Activated T-helper 1 cell treated with anti-CD3 and anti-CD28 coated beads, Interleukin-2, amount 50 U/mL, for 16 hours (primary cell): ENCODE data around the gene CMPK2.

ENCODE experiments used
- DNase-seq, 2 donors: peaks; one replicate each; pipeline ENCODE4 v3.0.0-alpha.2; 2020; ENCODE audit warnings: low read depth in 1 of 2, low spot score in 1 of 2

Gene CMPK2

DNA sequence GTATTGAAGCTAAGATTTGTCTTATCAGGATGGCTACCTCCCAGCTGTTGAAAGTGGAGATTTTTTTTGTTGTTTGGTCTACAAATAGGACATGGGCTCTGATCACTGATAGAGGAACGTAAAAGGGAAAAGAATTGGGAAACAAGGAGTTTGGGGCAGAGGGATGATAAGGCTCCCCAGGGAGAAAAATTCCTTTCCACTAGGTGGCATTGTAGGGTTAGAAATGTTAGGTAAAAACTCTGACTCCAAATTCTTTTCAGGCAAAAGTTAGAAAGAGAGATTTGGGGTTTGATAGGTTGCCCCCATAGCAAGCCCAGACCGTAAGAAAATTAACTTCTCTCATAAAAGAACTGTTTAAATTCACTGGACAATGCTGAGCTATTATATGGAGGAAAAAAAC is 19.8 kb downstream of the CMPK2 start:
- DNase-seq: no peak

DNA sequence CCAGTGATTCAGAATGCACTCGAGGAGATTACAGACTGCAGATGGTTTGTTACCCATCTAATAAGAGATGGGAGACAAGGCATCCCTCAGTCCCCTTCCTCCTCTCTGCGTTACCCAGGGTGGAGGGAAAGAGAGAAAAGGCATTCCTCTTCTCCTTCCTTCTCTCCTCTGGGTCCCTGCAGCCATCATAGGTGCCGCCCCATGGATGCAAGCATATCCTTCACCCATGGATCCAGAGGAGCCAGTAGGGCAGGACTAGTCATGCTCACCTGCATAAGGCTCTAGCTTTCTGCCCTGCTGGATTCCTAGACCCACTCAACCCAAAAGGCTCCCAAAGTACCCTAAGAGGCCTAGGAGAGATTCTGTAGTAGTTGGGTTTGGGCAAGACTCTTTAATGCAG is 20.4 kb downstream of the CMPK2 start:
- DNase-seq: no peak

DNA sequence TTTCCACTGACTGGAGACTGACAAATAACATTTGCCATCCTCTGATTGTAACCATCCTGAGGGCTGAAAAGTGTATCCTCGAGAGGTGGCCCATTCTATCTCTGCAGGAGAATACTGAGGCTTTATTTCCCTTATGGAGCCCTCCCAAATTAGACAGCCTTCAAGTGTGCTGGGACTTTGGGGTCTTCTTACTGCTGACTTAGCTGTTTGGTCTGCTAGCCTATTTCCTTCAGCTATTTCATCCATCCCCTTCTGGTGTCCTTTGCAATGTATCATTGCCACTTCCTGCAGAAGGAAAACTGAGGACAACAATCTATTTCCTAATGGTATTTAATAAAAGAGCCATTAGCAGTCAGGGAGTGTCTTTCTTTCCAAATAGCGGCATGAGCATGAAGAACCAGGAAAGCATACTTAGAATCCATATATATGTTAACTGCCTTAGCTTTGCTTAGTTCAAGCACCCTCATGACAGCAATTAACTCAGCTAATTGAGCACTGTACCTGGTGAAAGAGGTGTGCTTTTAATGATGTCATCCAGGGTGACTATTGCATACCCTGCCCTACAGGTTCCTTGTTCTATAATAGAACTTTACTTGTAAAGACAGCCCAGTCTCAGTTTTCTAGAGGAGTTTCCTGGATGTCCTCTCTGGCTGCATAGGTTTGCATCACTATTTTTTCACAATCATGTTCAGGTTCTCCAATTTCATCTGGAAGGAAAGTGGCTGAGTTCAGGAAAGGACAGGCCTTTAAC is 24.0 kb downstream of the CMPK2 start:
- DNase-seq: no peak

DNA sequence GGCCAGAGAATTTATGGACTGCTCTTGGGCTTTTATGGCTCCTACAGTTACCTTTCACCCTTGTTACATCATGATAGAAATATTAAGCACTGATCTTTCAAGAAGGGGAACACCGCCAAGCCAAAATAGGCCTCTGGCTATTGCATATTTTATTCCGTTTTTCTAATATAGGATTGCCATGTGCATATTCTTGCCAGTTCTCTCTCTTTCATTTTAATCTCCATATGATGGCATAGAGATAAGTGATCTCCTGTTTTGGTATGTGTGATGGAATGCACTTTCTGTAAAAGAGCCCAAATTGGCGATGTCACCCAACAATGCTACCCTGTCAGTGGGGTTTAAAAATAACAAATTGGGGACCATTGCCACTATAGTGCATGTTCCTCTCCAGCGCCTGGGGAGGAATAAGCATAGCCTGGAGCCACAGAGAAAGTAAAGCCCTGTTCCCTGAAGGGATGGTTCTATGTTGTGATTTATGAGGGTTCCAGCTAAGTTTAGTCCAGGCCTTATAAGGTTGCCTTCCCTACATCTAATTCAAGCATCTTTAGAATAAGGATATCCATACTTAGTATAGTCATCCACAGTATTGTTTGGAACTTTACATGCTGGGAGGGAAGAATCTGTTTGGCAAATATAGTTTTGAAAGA is 26.9 kb downstream of the CMPK2 start:
- DNase-seq: no peak

DNA sequence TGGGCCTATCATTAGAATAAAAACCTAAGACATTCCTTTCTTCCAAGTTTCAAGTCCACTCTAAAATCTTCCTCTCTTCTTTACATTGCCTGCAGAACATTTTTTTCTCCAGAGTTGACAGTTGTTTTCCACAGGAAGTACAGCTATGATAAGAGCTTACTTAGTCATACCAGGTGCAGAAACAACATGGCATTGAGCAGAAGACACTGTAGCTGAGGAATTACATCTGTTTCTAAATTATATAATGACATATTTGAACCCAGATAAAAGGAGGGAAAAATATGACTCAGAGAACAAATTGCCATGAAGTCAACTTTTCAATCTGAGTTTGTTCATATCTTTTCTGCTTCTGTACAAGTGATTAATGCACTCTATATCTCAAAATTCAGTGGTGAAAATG is 30.2 kb downstream of the CMPK2 start:
- DNase-seq: no peak

DNA sequence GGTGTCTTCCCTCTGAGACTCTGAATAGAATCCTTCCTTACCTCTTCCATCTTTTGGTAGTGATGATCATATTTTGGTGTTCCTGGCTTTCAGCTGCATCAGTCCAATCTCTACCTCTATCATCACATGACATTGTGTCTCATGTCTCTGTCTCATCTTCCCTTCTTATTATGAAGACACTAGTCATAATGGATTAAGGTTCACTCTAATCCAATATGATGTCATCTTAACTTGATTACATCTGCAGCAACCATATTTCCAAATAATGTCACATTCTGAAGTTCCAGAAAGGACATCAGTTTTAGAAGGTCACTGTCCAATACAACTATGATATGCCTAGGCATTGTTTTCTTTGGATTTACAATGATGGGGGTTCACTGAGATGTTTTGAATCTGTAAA is 31.5 kb downstream of the CMPK2 start:
- no peak for DNase-seq

DNA sequence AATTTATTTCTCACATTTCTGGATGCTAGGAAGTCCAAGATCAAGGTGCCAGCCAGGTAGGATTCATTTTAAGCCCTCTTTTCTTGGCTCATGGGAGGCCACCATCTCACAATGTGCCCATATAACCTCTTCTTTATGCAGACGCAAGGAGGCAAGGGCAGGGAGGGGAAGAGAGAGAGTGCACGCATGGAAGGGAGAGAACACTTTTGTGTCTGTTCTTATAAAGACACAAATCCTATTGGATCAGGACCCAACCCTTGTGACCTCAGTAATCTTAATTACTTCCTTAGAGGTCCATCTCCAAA is 32.5 kb downstream of the CMPK2 start:
- DNase-seq: no peak

DNA sequence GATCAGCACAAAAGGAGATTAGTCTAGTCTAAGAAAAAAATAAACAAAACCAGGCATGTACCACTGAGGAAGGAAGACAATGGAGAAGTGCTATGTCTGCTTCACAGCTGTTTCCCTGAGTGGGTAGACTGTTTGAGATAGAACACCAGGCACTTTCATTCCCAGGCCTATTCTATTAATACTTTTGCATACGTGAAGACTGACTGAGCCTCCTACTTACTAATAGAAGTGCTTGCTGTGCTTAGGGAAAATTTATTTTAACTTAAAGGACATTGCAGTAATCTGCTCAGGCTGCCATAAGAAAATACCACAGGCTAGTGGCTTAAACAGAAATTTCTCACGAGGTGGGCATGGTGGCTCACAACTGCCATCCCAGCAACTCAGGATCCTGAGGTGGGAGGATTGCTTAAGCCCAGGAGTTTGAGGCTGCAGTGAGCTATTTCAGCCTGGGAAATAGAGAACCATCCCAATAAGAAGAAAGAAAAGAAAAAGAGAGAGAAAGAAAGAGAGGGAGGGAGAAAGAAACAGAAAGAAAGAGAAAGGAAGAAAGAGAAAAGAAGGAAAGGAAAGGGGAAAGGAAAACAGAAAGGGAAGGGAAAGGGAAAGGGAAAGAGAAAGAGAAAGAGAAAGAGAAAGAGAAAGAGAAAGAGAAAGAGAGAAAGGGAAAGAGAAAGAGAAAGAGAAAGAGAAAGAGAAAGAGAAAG is 33.0 kb downstream of the CMPK2 start:
- DNase-seq: no peak

DNA sequence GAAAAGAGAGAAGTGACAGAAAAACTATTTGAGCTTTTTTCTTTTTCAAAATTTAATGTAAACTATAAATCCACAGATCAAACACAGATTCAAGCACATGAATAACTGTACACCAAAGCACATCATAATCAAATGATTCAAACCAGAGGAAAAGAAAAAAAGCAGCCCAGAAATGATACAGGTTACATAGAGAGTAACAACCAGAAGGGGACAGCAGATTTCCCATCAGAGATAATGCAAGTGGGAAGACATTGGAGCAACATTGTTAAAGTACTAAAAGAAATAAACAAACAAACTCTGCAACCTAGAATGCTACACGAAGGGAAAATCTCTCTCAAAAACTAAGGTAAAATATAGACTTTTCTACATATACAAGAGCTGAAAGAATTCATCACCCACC is 34.5 kb downstream of the CMPK2 start:
- no peak for DNase-seq

DNA sequence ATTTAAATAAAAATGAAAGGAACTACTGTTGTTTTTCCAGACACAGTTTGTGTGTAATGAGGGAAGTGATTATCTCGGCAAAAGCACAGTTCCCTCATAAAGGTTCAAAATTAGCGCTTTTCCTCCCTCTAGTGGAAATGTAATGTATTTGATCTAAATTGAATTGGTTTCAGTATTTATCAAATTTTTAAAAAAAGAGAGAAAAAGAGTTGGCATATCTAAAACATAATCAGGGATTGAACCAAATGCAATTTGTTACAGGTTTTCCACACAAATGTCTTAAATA is 37.5 kb downstream of the CMPK2 start:
- DNase-seq: no peak

DNA sequence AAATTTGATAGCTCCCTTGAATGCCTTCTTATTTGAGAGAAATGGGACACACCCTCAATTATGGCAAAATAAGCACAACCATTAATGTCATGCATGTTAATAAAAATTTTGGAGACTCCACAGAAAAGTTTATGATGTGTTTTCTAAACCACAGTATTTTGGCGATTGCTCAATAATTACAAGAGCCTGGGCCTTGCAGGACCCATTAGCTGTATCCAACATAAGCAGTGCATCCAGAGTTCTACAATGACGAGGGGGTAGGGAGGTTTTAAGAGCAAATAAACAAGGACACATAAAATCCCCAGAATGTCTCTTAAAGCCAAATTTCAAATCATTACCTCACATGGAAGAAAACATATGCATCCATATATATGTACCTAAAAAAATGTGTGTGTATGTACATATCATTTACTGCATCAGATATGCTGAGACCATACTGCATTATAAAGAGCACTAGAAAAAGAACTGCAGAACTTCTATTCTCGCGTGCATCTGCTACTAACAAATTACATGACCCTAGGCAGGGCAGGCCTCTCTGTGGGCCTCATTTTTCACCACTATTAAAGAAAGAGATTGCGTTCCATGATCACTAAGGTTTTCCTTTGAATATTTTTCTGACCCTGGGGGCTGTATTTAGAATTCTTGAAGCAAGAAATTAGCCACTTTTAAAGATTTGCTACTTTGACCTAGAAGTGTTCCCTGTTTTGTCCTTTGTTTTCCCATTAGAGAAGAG is 38.0 kb downstream of the CMPK2 start:
- no peak for DNase-seq

DNA sequence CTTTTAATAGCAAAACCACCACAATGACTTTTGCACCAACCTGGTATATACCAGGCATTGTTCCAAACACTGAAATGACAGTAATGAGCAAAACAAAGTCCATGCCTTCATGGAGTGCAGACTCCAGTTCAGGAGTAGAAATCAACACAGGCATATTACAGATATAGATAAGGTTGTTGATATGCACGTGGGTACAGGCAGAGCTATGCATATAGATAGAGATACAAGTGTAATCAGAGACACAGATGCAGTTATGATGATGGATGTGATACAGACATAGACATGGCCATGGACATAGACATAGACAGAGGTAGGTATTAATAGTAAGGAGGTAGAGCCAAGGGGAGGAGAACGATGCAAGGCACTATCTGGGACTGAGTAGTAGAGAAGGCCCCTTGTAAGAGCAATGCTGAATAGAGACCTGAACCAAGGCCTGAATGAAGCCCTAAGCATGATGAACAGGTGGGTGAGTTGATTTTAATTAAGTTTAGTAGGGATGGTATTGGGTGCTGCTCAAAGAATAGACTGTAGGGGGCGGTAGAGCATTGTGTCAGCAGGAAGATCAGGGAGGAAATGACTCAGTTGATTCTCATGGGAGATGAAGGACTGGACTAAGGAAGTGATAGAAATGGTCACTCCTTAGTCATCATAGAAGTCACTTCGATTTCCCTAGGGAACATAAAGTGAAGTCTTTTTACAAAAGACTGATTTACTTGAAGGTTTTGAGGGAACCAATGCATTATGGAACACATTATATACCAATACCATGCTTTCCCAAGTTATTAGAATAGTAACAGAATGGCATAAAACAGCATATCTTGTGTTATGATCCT is 39.4 kb downstream of the CMPK2 start:
- peak in 1 of 2 donors; percentile 34 for DNase-seq

DNA sequence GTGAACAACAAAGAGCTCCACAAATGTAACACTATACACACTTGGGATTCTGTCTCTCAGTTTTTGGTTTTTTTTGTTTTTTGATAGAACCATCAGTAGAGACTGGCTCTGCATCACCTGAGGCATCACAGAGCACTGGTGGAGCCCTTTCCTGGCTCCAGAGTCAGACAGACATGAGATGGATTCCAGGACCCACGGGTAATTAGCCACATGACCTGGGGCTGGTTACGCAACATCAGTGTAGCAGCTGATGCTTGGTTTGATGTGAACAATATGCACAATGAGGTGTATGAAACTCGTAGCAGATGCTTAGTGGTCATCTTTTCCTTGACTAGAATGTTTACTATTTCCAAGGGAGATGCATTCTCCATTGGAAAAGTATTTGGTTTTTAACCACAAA is 40.7 kb downstream of the CMPK2 start:
- DNase-seq: no peak

DNA sequence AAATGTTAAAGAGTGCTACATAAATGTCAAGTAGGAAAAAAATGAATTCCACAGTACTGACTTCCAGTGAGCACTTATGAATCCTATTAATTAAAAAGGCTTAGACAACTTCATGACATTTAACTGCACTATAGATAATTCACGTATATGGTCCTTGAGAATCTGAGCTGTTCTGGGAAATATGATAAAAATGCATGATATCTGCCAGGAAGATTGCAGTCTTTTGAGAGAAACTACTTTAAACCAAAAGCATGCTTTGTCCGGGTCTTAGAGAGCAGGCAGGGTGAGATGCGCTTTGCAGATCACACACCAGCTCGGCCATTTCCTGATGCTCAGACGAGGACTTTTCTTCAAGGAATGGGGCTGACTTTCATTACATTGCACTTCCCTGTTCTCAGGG is 42.6 kb downstream of the CMPK2 start:
- no peak for DNase-seq

DNA sequence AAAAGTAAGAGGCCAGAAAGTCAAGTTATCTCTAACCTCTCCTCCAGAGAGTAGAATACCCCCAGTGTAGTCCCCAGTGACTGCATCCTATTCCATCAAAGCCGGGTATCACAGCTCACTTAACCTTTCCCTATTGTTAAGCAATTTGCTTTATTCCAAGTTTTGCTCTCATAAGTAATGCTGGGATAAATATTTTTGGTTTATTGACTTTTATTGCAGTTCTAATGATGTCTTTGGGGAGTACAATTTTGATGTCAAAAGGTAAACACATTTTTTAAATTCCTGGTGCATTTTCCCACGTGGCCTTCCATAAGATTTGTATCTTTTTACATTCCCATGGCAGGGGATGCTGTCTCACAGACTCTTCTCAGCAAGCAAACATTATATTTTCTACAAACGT is 43.3 kb downstream of the CMPK2 start:
- no peak for DNase-seq

DNA sequence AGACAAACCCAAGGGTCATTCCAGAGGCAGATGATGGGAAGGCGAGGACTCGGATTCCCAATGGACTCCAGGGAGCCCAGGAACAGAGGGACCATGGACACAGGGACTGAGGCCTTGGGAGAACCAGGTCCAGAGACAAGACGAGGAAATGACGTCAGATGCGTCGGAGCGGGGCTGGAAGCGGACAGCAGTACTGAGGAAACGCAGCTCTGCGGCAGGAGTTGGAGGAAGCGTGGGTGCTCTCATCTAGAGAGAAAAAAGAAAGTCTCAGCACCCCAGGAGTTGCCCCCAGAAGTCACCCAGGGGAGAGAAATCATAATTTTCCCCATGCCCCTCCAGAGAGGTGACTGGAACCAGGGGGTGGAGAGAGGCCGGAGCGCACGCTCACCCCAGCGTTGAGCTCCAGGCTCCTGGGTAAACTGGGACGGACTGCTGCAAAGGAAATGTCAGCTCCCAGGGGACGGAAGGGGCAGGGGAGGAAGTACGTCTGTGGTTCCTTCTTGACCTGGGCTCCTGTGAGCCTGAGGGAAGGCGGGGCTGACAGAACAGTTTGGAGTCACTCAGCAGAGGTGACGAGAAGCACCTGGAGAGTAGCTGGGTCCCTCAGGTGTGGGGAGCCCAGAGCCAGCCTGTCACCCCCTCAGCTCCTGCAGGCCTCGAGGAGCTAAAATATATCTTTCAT is 44.7 kb downstream of the CMPK2 start:
- no peak for DNase-seq

DNA sequence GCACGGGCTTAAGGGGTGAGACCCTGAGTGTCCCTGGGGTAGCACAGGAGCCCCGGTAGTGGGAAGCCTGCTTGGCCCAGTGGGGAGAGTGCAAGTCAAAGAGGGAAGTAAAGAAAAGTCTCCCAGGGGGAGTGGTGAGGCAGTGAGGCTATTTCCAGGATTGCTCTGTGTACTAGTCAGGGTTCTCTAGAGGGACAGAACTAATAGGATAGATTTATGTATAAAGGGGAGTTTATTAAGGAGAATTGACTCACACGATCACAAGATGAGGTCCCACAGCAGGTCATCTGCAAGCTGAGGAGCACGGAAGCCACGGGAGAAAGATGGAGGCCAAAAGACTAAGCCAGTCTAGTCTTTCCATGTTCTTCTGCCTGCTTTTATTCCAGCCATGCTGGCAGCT is 45.5 kb downstream of the CMPK2 start:
- no peak for DNase-seq

DNA sequence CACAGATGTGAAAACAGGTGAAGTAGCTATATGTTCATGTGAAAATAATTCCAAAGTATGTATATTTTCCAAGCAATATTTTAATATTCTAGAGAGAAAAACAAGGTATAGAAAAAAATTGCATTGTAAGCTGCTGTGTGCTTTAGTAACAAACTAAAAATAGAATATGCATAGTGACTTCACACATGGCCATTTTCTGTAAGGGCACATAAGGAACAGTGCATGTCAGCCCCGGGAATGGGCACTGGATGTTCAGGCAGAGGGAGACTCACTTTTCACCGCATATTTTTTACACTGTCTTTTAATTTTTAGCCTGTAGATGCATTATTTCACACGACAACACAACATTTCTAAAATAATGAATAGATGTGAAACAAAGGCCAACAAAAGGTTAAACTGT is 46.0 kb downstream of the CMPK2 start:
- DNase-seq: no peak

DNA sequence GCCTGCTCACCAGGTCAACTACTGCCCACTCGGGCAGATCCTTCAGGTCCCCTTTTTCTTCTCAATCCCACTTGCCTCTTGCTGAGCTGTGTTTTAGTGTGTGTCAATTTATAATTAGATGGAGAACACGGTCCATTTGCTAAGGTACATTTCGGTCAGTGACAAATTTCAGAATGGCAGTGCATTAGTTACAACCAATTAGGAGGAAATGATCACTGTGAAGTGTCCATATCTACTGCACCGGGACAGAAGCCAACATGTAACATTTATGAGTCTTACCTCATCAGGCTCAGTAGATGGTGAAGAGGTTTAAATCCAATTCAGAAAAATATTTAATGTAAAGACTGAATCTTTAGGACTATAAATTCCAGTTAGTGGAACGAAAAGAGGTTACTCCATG is 47.7 kb downstream of the CMPK2 start:
- DNase-seq: no peak

DNA sequence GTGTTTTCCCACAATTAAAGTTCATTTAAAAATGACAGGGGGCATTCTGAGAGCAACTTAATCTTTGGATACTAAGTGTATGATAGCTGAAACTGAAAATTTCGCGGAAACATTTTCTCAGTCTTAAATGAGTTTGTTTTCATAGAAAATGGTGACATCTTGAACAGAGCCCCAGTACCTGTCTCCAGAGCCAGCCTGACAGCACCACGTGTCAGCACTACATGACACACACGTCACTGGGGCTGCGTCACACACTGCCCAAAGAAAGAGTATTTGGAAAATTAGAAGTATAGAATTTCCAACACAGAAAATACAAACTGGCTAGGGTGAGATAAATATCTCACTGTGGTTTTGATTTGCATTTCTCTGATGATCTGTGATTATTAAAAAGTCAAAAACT is 50.8 kb downstream of the CMPK2 start:
- DNase-seq: no peak

DNA sequence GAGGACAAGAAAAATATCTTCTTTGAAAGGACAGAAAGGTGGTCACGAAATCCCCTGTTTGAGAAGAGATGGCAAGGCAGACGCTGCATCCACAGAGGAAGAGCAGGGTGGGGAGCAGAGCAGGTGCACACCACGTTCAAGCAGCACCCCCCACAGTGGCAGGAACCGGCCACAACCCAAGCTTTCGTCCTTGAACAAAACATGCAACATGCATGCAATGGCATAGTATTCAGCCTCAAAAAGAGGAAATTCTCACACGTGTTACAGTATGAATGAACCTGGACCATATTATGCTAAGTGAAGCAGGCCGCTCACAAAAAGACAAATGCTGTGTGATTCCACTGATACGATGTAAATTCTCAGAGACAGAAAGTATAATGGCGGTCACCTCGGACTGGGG is 51.4 kb downstream of the CMPK2 start:
- DNase-seq: no peak
